Activated CD4-positive, alpha-beta T cell treated with anti-CD3 and anti-CD28 coated beads for 1 hour (primary cell): ENCODE measurements around the gene PTPMT1.

Source experiments
- DNase-seq: peaks from one replicate; pipeline ENCODE4 v3.0.0-alpha.2; 2020

Gene PTPMT1

GRCh38 chr11:47616726-47617416 is 51.5 kb downstream of the PTPMT1 start:
- no peak for DNase-seq

GRCh38 chr11:47617417-47617809 is 52.0 kb downstream of the PTPMT1 start:
- no peak for DNase-seq

GRCh38 chr11:47620836-47621378 is 55.5 kb downstream of the PTPMT1 start:
- no peak for DNase-seq
